ENCODE results near the gene LRRTM3. TPM values are rescaled to one million over a fixed set of nuclear protein-coding genes. Genes with fewer than 3 reads are reported as not detected.
A peak's percentile ranks its signal among the peaks of the same experiment; 100 is the strongest.

The LRRTM3 gene
- total RNA-seq, 2 donors from 2014 or later = not detected

- H3K4me3 ChIP-seq (ENCODE audit: low read length) = no peak overlapping the region
- Mint-ChIP-seq H3K4me3 (no peak overlapping the region), H3K36me3 (ENCODE audit: low read depth) (no peaks in the 10 kb centered on the region), H3K4me1 (peaks cover 4% of the 10 kb centered on the region), H3K27ac (no peak overlapping the region), H3K27me3 (ENCODE audit: insufficient read depth) (peaks cover 54% of the 10 kb centered on the region), H3K9me3 (no peaks in the 10 kb centered on the region)
- no peak for DNase-seq
- WGBS, 2 experiments (ENCODE audit: insufficient coverage in 1 of 2, insufficient read length in 1 of 2) = 84 to 100% methylated on average over 2 to 5 of the region's 5 CpGs
- no peak overlapping the region for H3K27ac ChIP-seq (ENCODE audit: low read depth, low read length)
- no peaks in the 10 kb centered on the region for H3K36me3 ChIP-seq (ENCODE audit: control insufficient read depth, insufficient read depth, low read length)
- no peaks in the 10 kb centered on the region for H3K4me1 ChIP-seq (ENCODE audit: control insufficient read depth, insufficient read depth, low read length)
- no peaks in the 10 kb centered on the region for H3K9me3 ChIP-seq (ENCODE audit: control insufficient read depth, low read length)
- peaks cover 47% of the 10 kb centered on the region for H3K27me3 ChIP-seq (ENCODE audit: control insufficient read depth, insufficient read depth, low read length, poor library complexity, severe bottlenecking)
- no peak for TF ChIP-seq CTCF (conservative IDR thresholded peaks at IDR 0.05)
- no peak overlapping the region for H3K9ac ChIP-seq (ENCODE audit: extremely low read depth, low read length, poor library complexity, severe bottlenecking)
Measured at GRCh38 chr10:66926841-66927240, 1.0 kb downstream of the LRRTM3 start.

- Histone ChIP-seq H3K36me3 (ENCODE audit: control insufficient read depth, insufficient read depth, low read length) (no peaks in the 10 kb centered on the region), H3K9me3 (ENCODE audit: control insufficient read depth, low read length) (no peaks in the 10 kb centered on the region), H3K4me3 (ENCODE audit: low read length) (no peak overlapping the region), H3K9ac (ENCODE audit: extremely low read depth, low read length, poor library complexity, severe bottlenecking) (no peak overlapping the region), H3K27me3 (ENCODE audit: control insufficient read depth, insufficient read depth, low read length, poor library complexity, severe bottlenecking) (peaks cover 47% of the 10 kb centered on the region), H3K4me1 (ENCODE audit: control insufficient read depth, insufficient read depth, low read length) (no peaks in the 10 kb centered on the region), H3K27ac (ENCODE audit: low read depth, low read length) (no peak overlapping the region)
- TF ChIP-seq CTCF (conservative IDR thresholded peaks at IDR 0.05) = no peak
- H3K27ac Mint-ChIP-seq = no peak overlapping the region
- no peak for DNase-seq
- peaks cover 4% of the 10 kb centered on the region for H3K4me1 Mint-ChIP-seq
- WGBS, 2 experiments (ENCODE audit: insufficient coverage in 1 of 2, insufficient read length in 1 of 2) = 93 to 94% methylated on average over 11 of the region's 11 CpGs
- peaks cover 54% of the 10 kb centered on the region for H3K27me3 Mint-ChIP-seq (ENCODE audit: insufficient read depth)
- peak overlapping the region; percentile 49 for H3K4me3 Mint-ChIP-seq
- no peaks in the 10 kb centered on the region for H3K9me3 Mint-ChIP-seq
- H3K36me3 Mint-ChIP-seq (ENCODE audit: low read depth) = no peaks in the 10 kb centered on the region
Measured at GRCh38 chr10:66927251-66927935, 1.6 kb downstream of the LRRTM3 start.

- DNase-seq = peak; percentile 70
- H3K27me3 Mint-ChIP-seq (ENCODE audit: insufficient read depth) = peaks cover 53% of the 10 kb centered on the region
- H3K27ac Mint-ChIP-seq = no peak overlapping the region
- H3K9me3 ChIP-seq (ENCODE audit: control insufficient read depth, low read length) = no peaks in the 10 kb centered on the region
- H3K27me3 ChIP-seq (ENCODE audit: control insufficient read depth, insufficient read depth, low read length, poor library complexity, severe bottlenecking) = peaks cover 47% of the 10 kb centered on the region
- H3K9me3 Mint-ChIP-seq = no peaks in the 10 kb centered on the region
- no peaks in the 10 kb centered on the region for H3K4me1 ChIP-seq (ENCODE audit: control insufficient read depth, insufficient read depth, low read length)
- no peak overlapping the region for H3K9ac ChIP-seq (ENCODE audit: extremely low read depth, low read length, poor library complexity, severe bottlenecking)
- peak overlapping the region; percentile 49 for H3K4me3 Mint-ChIP-seq
- H3K4me1 Mint-ChIP-seq = peaks cover 4% of the 10 kb centered on the region
- H3K36me3 ChIP-seq (ENCODE audit: control insufficient read depth, insufficient read depth, low read length) = no peaks in the 10 kb centered on the region
- H3K27ac ChIP-seq (ENCODE audit: low read depth, low read length) = no peak overlapping the region
- H3K4me3 ChIP-seq (ENCODE audit: low read length) = peak overlapping the region; percentile 36
- H3K36me3 Mint-ChIP-seq (ENCODE audit: low read depth) = no peaks in the 10 kb centered on the region
- TF ChIP-seq CTCF (conservative IDR thresholded peaks at IDR 0.05) = no peak
- 32 to 64% methylated on average over 22 to 30 of the region's 30 CpGs for WGBS, 2 experiments (ENCODE audit: insufficient coverage in 1 of 2, insufficient read length in 1 of 2)
Measured at GRCh38 chr10:66927971-66928770, 2.3 kb downstream of the LRRTM3 start.
